Endothelial cell of umbilical vein (primary cell): ENCODE measurements around the gene ABLIM1.

Source experiments
- EZH2 ChIP-seq: IDR thresholded peaks from 2 replicates; pipeline ENCODE4 v1.6.1; 2012; ENCODE audit warnings: borderline replicate concordance, low read depth, mild to moderate bottlenecking, moderate library complexity, low read length, inconsistent platforms; ENCODE audit not compliant: severe bottlenecking
- FOS ChIP-seq: IDR thresholded peaks from 2 replicates; pipeline ENCODE4 v1.6.1; 2011; ENCODE audit warnings: mild to moderate bottlenecking, low read length, moderate library complexity, borderline replicate concordance; ENCODE audit not compliant: insufficient read depth
- GATA2 ChIP-seq: IDR thresholded peaks from 2 replicates; pipeline ENCODE4 v1.7.0; 2011; ENCODE audit warnings: low read depth, mild to moderate bottlenecking, moderate library complexity, mixed read lengths, low read length; ENCODE audit not compliant: insufficient read length, insufficient read depth
- POLR2A ChIP-seq: IDR thresholded peaks from 2 replicates; pipeline ENCODE4 v1.6.1; 2012; ENCODE audit warnings: low read depth, mild to moderate bottlenecking, control low read depth, low read length
- TF ChIP-seq, protein P1 (sequence below), 2 donors: IDR thresholded peaks; 1 replicate in 1 of 2; 2 replicates in 1 of 2; pipeline ENCODE4 v1.5.1; 2011; ENCODE audit warnings: low read length in 2 of 2, mild to moderate bottlenecking in 2 of 2, moderate library complexity in 2 of 2, control low read depth in 1 of 2, inconsistent platforms in 1 of 2, low read depth in 1 of 2; ENCODE audit not compliant: insufficient read depth in 1 of 2; ENCODE audit errors: extremely low read depth in 1 of 2
- TF ChIP-seq, protein P2 (sequence below): IDR thresholded peaks from 2 replicates; pipeline ENCODE4 v1.6.1; 2011; ENCODE audit not compliant: insufficient read depth, insufficient read length

DNA sequence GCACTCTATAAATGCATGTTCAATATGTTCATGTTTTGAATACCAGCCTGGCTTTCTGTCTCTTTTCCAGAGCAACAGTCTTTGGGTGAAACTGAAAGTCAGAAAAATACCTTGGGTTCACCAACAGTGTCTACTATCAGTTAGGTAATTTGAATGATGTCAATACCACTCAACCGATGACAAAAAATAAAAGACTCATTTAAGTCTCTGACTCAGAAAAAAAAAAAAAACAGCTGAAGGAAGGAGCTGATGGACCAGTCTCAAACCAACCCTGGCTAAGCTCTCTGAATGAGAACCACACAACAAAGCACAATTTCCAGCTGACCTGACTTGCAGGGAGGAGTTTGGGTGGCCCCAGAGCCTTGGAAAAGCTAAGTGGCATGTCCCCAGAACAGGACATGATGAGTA is 42.5 kb downstream of the ABLIM1 start:
- TF ChIP-seq, protein P1, sequence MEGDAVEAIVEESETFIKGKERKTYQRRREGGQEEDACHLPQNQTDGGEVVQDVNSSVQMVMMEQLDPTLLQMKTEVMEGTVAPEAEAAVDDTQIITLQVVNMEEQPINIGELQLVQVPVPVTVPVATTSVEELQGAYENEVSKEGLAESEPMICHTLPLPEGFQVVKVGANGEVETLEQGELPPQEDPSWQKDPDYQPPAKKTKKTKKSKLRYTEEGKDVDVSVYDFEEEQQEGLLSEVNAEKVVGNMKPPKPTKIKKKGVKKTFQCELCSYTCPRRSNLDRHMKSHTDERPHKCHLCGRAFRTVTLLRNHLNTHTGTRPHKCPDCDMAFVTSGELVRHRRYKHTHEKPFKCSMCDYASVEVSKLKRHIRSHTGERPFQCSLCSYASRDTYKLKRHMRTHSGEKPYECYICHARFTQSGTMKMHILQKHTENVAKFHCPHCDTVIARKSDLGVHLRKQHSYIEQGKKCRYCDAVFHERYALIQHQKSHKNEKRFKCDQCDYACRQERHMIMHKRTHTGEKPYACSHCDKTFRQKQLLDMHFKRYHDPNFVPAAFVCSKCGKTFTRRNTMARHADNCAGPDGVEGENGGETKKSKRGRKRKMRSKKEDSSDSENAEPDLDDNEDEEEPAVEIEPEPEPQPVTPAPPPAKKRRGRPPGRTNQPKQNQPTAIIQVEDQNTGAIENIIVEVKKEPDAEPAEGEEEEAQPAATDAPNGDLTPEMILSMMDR (IDR thresholded peaks at IDR 0.05; ENCODE audit: extremely low read depth in 1 of 2, insufficient read depth in 1 of 2, low read depth in 1 of 2, low read length in 2 of 2) = no peak
- TF ChIP-seq, protein P2, sequence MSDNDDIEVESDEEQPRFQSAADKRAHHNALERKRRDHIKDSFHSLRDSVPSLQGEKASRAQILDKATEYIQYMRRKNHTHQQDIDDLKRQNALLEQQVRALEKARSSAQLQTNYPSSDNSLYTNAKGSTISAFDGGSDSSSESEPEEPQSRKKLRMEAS = no peak
- TF ChIP-seq POLR2A (no peak), EZH2 (no peak), GATA2 (no peak), FOS (no peak)
